DND-41 (cell line): ENCODE data around the gene AGAP1.

Experiments used
- ATAC-seq: fragments of 200-7000 bp; cut with Tn5 transposase; 3 replicates; pipeline ENCODE4 v1.9.1; 2021; ENCODE audit warnings: low read depth; ENCODE audit not compliant: insufficient read depth
- DNase-seq: peaks from one replicate; pipeline ENCODE4 v3.0.0-alpha.2; 2020
- H2AFZ ChIP-seq: 2 replicates; pipeline ENCODE4 v1.6.0; 2012; ENCODE audit warnings: low read depth, low read length
- H3K27ac ChIP-seq: 2 replicates; pipeline ENCODE4 v1.5.1; 2012; ENCODE audit warnings: low read length, inconsistent platforms
- H3K27me3 ChIP-seq: fragments of 200-600 bp; sonication (generic); 2 replicates; pipeline ENCODE4 v1.6.0; 2012; ENCODE audit warnings: low read length, mild to moderate bottlenecking, inconsistent platforms; ENCODE audit not compliant: insufficient read depth, poor library complexity
- H3K36me3 ChIP-seq: 2 replicates; pipeline ENCODE4 v1.5.1; 2012; ENCODE audit warnings: low read length, inconsistent platforms; ENCODE audit not compliant: insufficient read depth
- H3K4me1 ChIP-seq: 2 replicates; pipeline ENCODE4 v1.5.1; 2012; ENCODE audit warnings: mild to moderate bottlenecking, low read length; ENCODE audit not compliant: insufficient read depth
- H3K4me2 ChIP-seq: 2 replicates; pipeline ENCODE4 v1.6.0; 2012; ENCODE audit warnings: mild to moderate bottlenecking, moderate library complexity, low read length, inconsistent platforms; ENCODE audit not compliant: insufficient read depth
- H3K4me3 ChIP-seq, 2 experiments: fragments of 200-600 bp in 1 of 2; shearing (Covaris generic) in 1 of 2; 2 replicates each; pipeline ENCODE4 v1.5.1; 2012 to 2016; ENCODE audit warnings: inconsistent platforms in 2 of 2, low read length in 2 of 2, mild to moderate bottlenecking in 2 of 2, low read depth in 1 of 2, moderate library complexity in 1 of 2
- H3K79me2 ChIP-seq: 2 replicates; pipeline ENCODE4 v1.6.0; 2012; ENCODE audit warnings: low read length, inconsistent platforms; ENCODE audit not compliant: insufficient read depth
- H3K9ac ChIP-seq: 2 replicates; pipeline ENCODE4 v1.6.0; 2012; ENCODE audit warnings: low read depth, mild to moderate bottlenecking, inconsistent platforms, low read length, moderate library complexity
- H3K9me3 ChIP-seq: 2 replicates; pipeline ENCODE4 v1.5.1; 2012; ENCODE audit warnings: low read length, moderate library complexity, mild to moderate bottlenecking, inconsistent platforms; ENCODE audit not compliant: insufficient read depth, severe bottlenecking
- H4K20me1 ChIP-seq: 2 replicates; pipeline ENCODE4 v1.6.0; 2012; ENCODE audit warnings: low read length; ENCODE audit not compliant: insufficient read depth
- EZH2 ChIP-seq: IDR thresholded peaks from 3 replicates; pipeline ENCODE4 v1.6.1; 2012; ENCODE audit warnings: borderline replicate concordance, low read depth, mild to moderate bottlenecking, moderate library complexity, low read length, inconsistent platforms; ENCODE audit not compliant: severe bottlenecking
- TF ChIP-seq, protein P1 (sequence below): IDR thresholded peaks from 2 replicates; pipeline ENCODE4 v1.5.1; 2012; ENCODE audit warnings: borderline replicate concordance, low read length, moderate library complexity, mild to moderate bottlenecking; ENCODE audit not compliant: poor library complexity, severe bottlenecking; ENCODE audit errors: extremely low read depth

AGAP1 gene

DNA sequence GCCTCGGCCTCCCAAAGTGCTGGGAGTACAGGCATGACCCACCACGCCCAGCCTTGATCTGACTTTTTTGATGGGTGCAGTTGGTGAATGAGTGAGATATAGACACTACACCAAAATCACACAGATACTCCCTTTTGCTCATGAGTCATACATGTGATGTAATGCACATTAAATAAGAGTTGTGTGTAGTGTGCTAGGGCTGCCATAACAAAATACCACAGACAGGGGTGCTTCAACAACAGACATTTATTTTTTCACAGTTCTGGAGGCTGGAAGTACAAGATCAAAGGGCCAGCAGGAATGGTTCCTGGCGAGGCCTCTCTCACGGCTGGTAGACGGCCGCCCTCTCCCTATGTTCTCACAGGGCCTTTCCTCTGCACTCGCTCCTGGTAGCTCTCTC, 627.7 kb downstream of the AGAP1 start:
- Histone ChIP-seq H2AFZ (no peak overlapping the region), H3K27ac (no peak overlapping the region), H3K79me2 (no peaks in the 10 kb centered on the region), H4K20me1 (no peaks in the 10 kb centered on the region), H3K4me3 (no peak overlapping the region), H3K4me1 (no peaks in the 10 kb centered on the region), H3K27me3 (no peaks in the 10 kb centered on the region), H3K36me3 (peaks cover 2% of the 10 kb centered on the region; the same call in 1 of the 2 replicates), H3K9ac (no peak overlapping the region), H3K9me3 (no peaks in the 10 kb centered on the region), H3K4me2 (no peak overlapping the region)
- no peak for ATAC-seq
- TF ChIP-seq, protein P1, sequence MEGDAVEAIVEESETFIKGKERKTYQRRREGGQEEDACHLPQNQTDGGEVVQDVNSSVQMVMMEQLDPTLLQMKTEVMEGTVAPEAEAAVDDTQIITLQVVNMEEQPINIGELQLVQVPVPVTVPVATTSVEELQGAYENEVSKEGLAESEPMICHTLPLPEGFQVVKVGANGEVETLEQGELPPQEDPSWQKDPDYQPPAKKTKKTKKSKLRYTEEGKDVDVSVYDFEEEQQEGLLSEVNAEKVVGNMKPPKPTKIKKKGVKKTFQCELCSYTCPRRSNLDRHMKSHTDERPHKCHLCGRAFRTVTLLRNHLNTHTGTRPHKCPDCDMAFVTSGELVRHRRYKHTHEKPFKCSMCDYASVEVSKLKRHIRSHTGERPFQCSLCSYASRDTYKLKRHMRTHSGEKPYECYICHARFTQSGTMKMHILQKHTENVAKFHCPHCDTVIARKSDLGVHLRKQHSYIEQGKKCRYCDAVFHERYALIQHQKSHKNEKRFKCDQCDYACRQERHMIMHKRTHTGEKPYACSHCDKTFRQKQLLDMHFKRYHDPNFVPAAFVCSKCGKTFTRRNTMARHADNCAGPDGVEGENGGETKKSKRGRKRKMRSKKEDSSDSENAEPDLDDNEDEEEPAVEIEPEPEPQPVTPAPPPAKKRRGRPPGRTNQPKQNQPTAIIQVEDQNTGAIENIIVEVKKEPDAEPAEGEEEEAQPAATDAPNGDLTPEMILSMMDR: no peak
- no peak for TF ChIP-seq EZH2
- DNase-seq: no peak

DNA sequence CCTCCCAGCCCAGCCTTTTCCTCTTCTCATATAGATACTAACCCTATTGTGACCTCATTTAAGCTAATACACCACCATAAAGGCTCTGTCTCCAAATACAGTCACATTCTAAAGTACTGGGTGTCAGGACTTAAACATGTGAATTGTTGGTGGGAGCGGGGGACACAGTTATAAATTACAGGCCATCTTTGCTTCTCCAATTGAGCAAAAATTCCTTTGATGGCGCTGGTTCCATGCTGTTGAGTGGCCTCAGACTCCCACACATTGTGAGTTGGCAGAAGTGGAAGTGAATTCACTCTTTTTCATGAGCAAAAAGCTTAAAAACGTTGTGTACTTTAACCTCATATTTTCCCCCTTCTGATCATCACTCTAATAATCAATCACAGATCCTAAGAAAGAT, 628.4 kb downstream of the AGAP1 start:
- Histone ChIP-seq H4K20me1 (no peaks in the 10 kb centered on the region), H3K4me3 (no peak overlapping the region), H3K27ac (no peak overlapping the region), H3K27me3 (no peaks in the 10 kb centered on the region), H3K36me3 (peaks cover 2% of the 10 kb centered on the region; the same call in 1 of the 2 replicates), H2AFZ (no peak overlapping the region), H3K4me1 (no peaks in the 10 kb centered on the region), H3K4me2 (no peak overlapping the region), H3K79me2 (no peaks in the 10 kb centered on the region), H3K9me3 (no peaks in the 10 kb centered on the region), H3K9ac (no peak overlapping the region)
- DNase-seq: no peak
- ATAC-seq: no peak
- TF ChIP-seq, protein P1: no peak
- TF ChIP-seq EZH2: no peak

DNA sequence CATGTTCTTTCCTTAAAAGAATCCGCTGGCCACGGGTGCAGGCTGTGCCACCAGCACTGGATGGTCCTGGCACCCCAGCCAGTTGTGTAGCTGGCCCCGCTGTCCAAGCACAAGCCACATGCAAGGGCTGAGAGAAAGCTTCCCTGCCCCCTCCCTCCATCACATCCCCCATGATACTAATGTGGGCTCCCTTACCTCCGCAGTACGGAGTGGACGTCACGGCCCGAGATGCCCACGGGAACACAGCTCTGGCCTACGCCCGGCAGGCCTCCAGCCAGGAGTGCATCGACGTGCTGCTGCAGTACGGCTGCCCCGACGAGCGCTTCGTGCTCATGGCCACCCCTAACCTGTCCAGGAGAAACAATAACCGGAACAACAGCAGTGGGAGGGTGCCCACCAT, 629.9 kb downstream of the AGAP1 start:
- H3K9me3 ChIP-seq: no peaks in the 10 kb centered on the region
- no peak overlapping the region for H3K9ac ChIP-seq
- TF ChIP-seq, protein P1: no peak
- TF ChIP-seq EZH2: no peak
- no peaks in the 10 kb centered on the region for H3K27me3 ChIP-seq
- H2AFZ ChIP-seq: no peak overlapping the region
- peaks cover 2% of the 10 kb centered on the region; the same call in 1 of the 2 replicates for H3K36me3 ChIP-seq
- H3K79me2 ChIP-seq: no peaks in the 10 kb centered on the region
- no peak overlapping the region for H3K27ac ChIP-seq
- H3K4me2 ChIP-seq: no peak overlapping the region
- H3K4me1 ChIP-seq: no peaks in the 10 kb centered on the region
- H3K4me3 ChIP-seq: no peak overlapping the region
- DNase-seq (no peak), ATAC-seq (no peak)
- no peaks in the 10 kb centered on the region for H4K20me1 ChIP-seq
